K562 (cell line): ENCODE data around the gene OSBPL7. TPM values are rescaled to one million over a fixed set of nuclear protein-coding genes. Genes with fewer than 3 reads are reported as not detected.
A peak's percentile ranks its signal among the peaks of the same experiment; 100 is the strongest.

Experiments used
- ATAC-seq: fragments of 200-7000 bp; cut with Tn5 transposase; 3 replicates; pipeline ENCODE4 v1.9.1; 2020; ENCODE audit warnings: moderate library complexity
- BruUV-seq: library from RNA; stranded (reverse); fragments of 400-500 nt; replicated peaks from 2 replicates; lab custom pipeline; 2021; lab: Mats Ljungman, UMichigan
- CTCF ChIA-PET: fragments of 300-600 bp; formaldehyde crosslinking; extraction: SDS; loops from one replicate; lab custom pipeline; 2021; ENCODE audit warnings: low intra/inter-chr PET ratio; lab: Yijun Ruan, JAX
- POLR2A ChIA-PET: fragments of 300-600, 350-650 bp; sonication (Branson Sonifier 250); formaldehyde crosslinking; extraction: SDS; loops from one replicate; lab custom pipeline; 2021; ENCODE audit warnings: antibody characterized with exemption, inconsistent platforms; lab: Yijun Ruan, JAX
- DNase-seq, 4 experiments: peaks; one replicate each; pipeline versions ENCODE4 v3.0.0 to v3.0.0-alpha.2; 2011 to 2018; ENCODE audit warnings: low spot score in 3 of 4, mixed read lengths in 3 of 4; ENCODE audit errors: extremely low read depth in 1 of 4
- FAIRE-seq: peaks from 2 replicates; lab custom pipeline; 2011; peaks lifted over from hg19 to GRCh38; lab: Jason Lieb, UNC
- H2AFZ ChIP-seq: 2 replicates; pipeline ENCODE4 v1.6.0; 2011; ENCODE audit warnings: low read depth, low read length, control low read depth, inconsistent platforms
- H3K27ac ChIP-seq: fragments of 200-600 bp; 3 replicates; pipeline ENCODE4 v1.8.0; 2011; ENCODE audit warnings: low read depth, mild to moderate bottlenecking, control low read depth, inconsistent platforms, low read length, moderate library complexity, mixed read lengths; ENCODE audit errors: extremely low read depth
- H3K27me3 ChIP-seq, 2 experiments: fragments of 300-600 bp in 1 of 2; 2 replicates in 1 of 2; 3 replicates in 1 of 2; pipeline versions ENCODE4 v1.6.0 to v1.8.0; 2011; ENCODE audit warnings: inconsistent platforms in 2 of 2, low read length in 2 of 2, mild to moderate bottlenecking in 1 of 2, mixed read lengths in 1 of 2, moderate library complexity in 1 of 2; ENCODE audit not compliant: control insufficient read depth in 2 of 2, insufficient read depth in 2 of 2
- H3K36me3 ChIP-seq: fragments of 300-600 bp; 3 replicates; pipeline ENCODE4 v1.8.0; 2011; ENCODE audit warnings: mild to moderate bottlenecking, low read length, inconsistent platforms; ENCODE audit not compliant: control insufficient read depth, insufficient read depth
- H3K4me1 ChIP-seq, 2 experiments: fragments of 200-600 bp in 1 of 2; replicated peaks in 1 of 2; 2 replicates in 1 of 2; 3 replicates in 1 of 2; pipeline versions ENCODE4 v1.5.1 to v1.8.0; 2011; ENCODE audit warnings: inconsistent platforms in 2 of 2, low read length in 2 of 2, mild to moderate bottlenecking in 1 of 2, mixed read lengths in 1 of 2, moderate library complexity in 1 of 2; ENCODE audit not compliant: control insufficient read depth in 2 of 2, insufficient read depth in 2 of 2
- H3K4me2 ChIP-seq: 2 replicates; pipeline ENCODE4 v1.6.1; 2011; ENCODE audit warnings: low read length, control low read depth, inconsistent platforms, mixed read lengths; ENCODE audit not compliant: insufficient read depth
- H3K4me3 ChIP-seq: fragments of 200-600 bp; sonication (generic), shearing (Covaris generic); 2 replicates; pipeline ENCODE4 v1.5.1; 2016; ENCODE audit warnings: control low read depth, inconsistent platforms
- H3K79me2 ChIP-seq: fragments of 200-600 bp; 3 replicates; pipeline ENCODE4 v1.8.0; 2011; ENCODE audit warnings: low read length, inconsistent platforms; ENCODE audit not compliant: control insufficient read depth, insufficient read depth
- H3K9ac ChIP-seq, 2 experiments: 2 replicates each; pipeline versions ENCODE4 v1.6.0 to v1.6.1; 2011; ENCODE audit warnings: low read depth in 2 of 2, low read length in 2 of 2, control low read depth in 1 of 2, inconsistent platforms in 1 of 2, mild to moderate bottlenecking in 1 of 2, mixed read lengths in 1 of 2; ENCODE audit not compliant: insufficient read depth in 1 of 2
- H3K9me1 ChIP-seq: one replicate; pipeline ENCODE4 v1.6.0; 2011; ENCODE audit warnings: inconsistent platforms, mild to moderate bottlenecking, low read length, moderate library complexity; ENCODE audit not compliant: control insufficient read depth, insufficient read depth
- H3K9me3 ChIP-seq: replicated peaks from 2 replicates; pipeline ENCODE4 v1.5.1; 2011; ENCODE audit warnings: low read depth, low read length, inconsistent platforms; ENCODE audit not compliant: control insufficient read depth, insufficient read depth
- H4K20me1 ChIP-seq: replicated peaks from 2 replicates; pipeline ENCODE4 v1.6.1; 2011; ENCODE audit warnings: low read length, inconsistent platforms, mixed read lengths; ENCODE audit not compliant: control insufficient read depth, insufficient read depth
- FOXM1 ChIP-seq, 2 experiments: fragments of 450-650 bp in 1 of 2; sonication (generic) in 1 of 2; formaldehyde crosslinking in 1 of 2; IDR thresholded peaks; 2 replicates each; pipeline versions ENCODE4 v1.6.1 to v1.9.0; 2017 to 2022; ENCODE audit warnings: low read depth in 2 of 2, mild to moderate bottlenecking in 2 of 2, missing genetic modification reagents in 1 of 2, moderate library complexity in 1 of 2
- HMGN3 ChIP-seq: IDR thresholded peaks from 2 replicates; pipeline ENCODE4 v1.6.1; 2011; ENCODE audit warnings: borderline replicate concordance, low read depth, mild to moderate bottlenecking, mixed read lengths, low read length; ENCODE audit not compliant: insufficient read length; ENCODE audit errors: extremely low read depth
- NCOA1 ChIP-seq: fragments of 450-650 bp; IDR thresholded peaks from 2 replicates; pipeline ENCODE4 v1.6.1; 2016; ENCODE audit warnings: low read depth
- PHF21A ChIP-seq: fragments of 450-650 bp; IDR thresholded peaks from 2 replicates; pipeline ENCODE4 v1.6.1; 2017; ENCODE audit warnings: low read depth, borderline replicate concordance
- PRPF4 ChIP-seq: fragments of 200-400 bp; formaldehyde crosslinking; IDR thresholded peaks from one replicate; pipeline ENCODE4 v1.6.1; 2017; ENCODE audit warnings: low read length, low read depth, mild to moderate bottlenecking; ENCODE audit not compliant: insufficient read depth, poor library complexity, severe bottlenecking
- PURB ChIP-seq: sonication (generic); formaldehyde crosslinking; IDR thresholded peaks from 2 replicates; pipeline ENCODE4 v1.9.0; 2021; ENCODE audit warnings: low read depth, mild to moderate bottlenecking, missing genetic modification reagents
- RCOR1 ChIP-seq, 2 experiments: IDR thresholded peaks; 2 replicates each; pipeline ENCODE4 v1.6.1; 2012; ENCODE audit warnings: low read depth in 2 of 2, low read length in 2 of 2, borderline replicate concordance in 1 of 2, improper control_type of control experiment in 1 of 2
- TARDBP ChIP-seq: fragments of 450-650 bp; IDR thresholded peaks from 2 replicates; pipeline ENCODE4 v1.6.1; 2016
- TBL1XR1 ChIP-seq, 2 experiments: IDR thresholded peaks; 2 replicates each; pipeline ENCODE4 v1.6.1; 2012; ENCODE audit warnings: improper control_type of control experiment in 2 of 2, low read length in 2 of 2, mild to moderate bottlenecking in 1 of 2
- ZNF124 ChIP-seq: sonication (generic); formaldehyde crosslinking; IDR thresholded peaks from 2 replicates; pipeline ENCODE4 v1.8.1; 2022; ENCODE audit warnings: missing genetic modification reagents
- ZNF3 ChIP-seq: fragments of 250-450 bp; sonication (Bioruptor Pico); IDR thresholded peaks from 2 replicates; pipeline ENCODE4 v1.5.0; 2021; ENCODE audit warnings: mild to moderate bottlenecking, moderate library complexity
- ZNF699 ChIP-seq: fragments of 250-450 bp; sonication (Bioruptor Pico); IDR thresholded peaks from 2 replicates; pipeline ENCODE4 v1.8.0; 2021; ENCODE audit warnings: mild to moderate bottlenecking, moderate library complexity; ENCODE audit not compliant: insufficient replicate concordance
- WGBS: fragments of 100-300 bp; shearing (Covaris generic); methylation state at CpG from one replicate; pipeline ENCODE4 v1.1.6; 2016; ENCODE audit warnings: low coverage, mixed read lengths; ENCODE audit not compliant: insufficient coverage; ENCODE audit errors: missing lambda C conversion rate; 5-methylcytosine and 5-hydroxymethylcytosine counted together
- in situ Hi-C: fragments of 300-500 bp; cut with MboI; formaldehyde crosslinking; loops from 4 replicates; pipeline ENCODE4 v1.15.0; 2018; ENCODE audit warnings: inconsistent platforms, mixed read lengths
- intact Hi-C: fragments of 100-400 bp; cut with micrococcal nuclease; formaldehyde crosslinking; loops from 2 replicates; pipeline ENCODE4 v1.14.2; 2022
- polyA plus RNA-seq, 8 experiments: library from polyadenylated mRNA; depleted of rRNA in 4 of 8; stranded (reverse) in 5 of 8; unstranded in 3 of 8; fragments of >200 nt; fragmentation: Nextera tagmentation in 2 of 8; fragmentation: Illumina TruSeq in 1 of 8; extraction: Ambion mirVana in 2 of 8; extraction: Trizol in 1 of 8; gene quantifications; 2 replicates each; pipeline versions ENCODE4 v1.2.1 to v1.2.3, GENCODE V29; 2011 to 2014; ENCODE audit warnings: inconsistent platforms in 1 of 8, missing spikeins in 1 of 8
- total RNA-seq, 7 experiments: library from RNA; depleted of rRNA in 6 of 7; stranded (reverse); fragments of >200 nt in 6 of 7; fragmentation: Illumina TruSeq in 2 of 7; extraction: Trizol in 2 of 7; gene quantifications; 2 replicates each; pipeline versions ENCODE4 v1.2.1 to v1.2.3, GENCODE V29; 2011 to 2021; ENCODE audit warnings: low replicate concordance in 1 of 7
- TF ChIP-seq, protein P1 (sequence below): sonication (generic); formaldehyde crosslinking; IDR thresholded peaks from 2 replicates; pipeline ENCODE4 v1.8.0; 2022; ENCODE audit warnings: mild to moderate bottlenecking, missing genetic modification reagents

OSBPL7 gene
- total and polyA plus RNA-seq, 9 of the 15 experiments (the other 6 are each of a cell fraction or from before 2014, with no cell fraction given) = 0.32 to 11.9 (median 5.8) TPM

- TF ChIP-seq RCOR1 (IDR thresholded peaks at IDR 0.05; ENCODE audit: borderline replicate concordance in 1 of 2, low read depth in 2 of 2, low read length in 2 of 2) = peak in 1 of 2 experiments; percentile 75; a peak in 2 of 4 replicates
These were observed 35.2 kb upstream of the OSBPL7 start (continued) for GRCh38 chr17:47856830-47857229.

DNA sequence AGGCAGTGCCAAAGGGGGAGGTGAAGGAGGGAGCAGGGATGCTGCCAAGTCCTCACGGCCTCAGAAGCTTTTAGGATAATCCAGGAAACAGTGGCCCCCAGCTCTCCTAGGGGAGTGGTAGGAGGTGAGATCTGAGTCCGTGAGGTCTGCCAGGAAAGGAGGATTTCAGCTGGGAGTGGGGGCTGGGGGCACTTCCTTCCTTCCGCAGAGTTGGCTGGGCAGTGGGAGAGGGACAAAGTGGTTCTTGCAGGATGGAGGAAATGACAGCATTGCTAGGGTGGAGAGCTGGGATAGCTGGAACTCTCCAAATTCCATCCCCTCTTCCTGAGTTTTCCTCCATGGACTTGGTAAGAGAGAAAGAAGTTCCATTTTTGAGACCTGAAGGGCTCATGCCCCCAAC is 34.1 kb upstream of the OSBPL7 start:
- ChIA-PET CTCF (no interaction called here), POLR2A (interaction anchor here (0.6 to 1.7 kb wide), 7 partner anchors 10 to 115 kb away, joined by 3 to 5 read pairs (median 4); partner anchors contain the start of genes SCRN2 and SP2)
- Histone ChIP-seq H3K9me1 (no peaks in the 10 kb centered on the region), H3K79me2 (peaks cover 1% of the 10 kb centered on the region; the same call in 2 of the 3 replicates), H3K27ac (no peak overlapping the region), H3K36me3 (no peaks in the 10 kb centered on the region), H3K4me3 (no peak overlapping the region), H3K9ac (no peak overlapping the region), H3K4me1 (peaks cover 21 to 25% of the 10 kb centered on the region in 2 experiments), H3K4me2 (no peak overlapping the region), H3K27me3 (peaks cover 0 to 2% of the 10 kb centered on the region in 2 experiments; a peak in 1 of 5 replicates), H3K9me3 (no peaks in the 10 kb centered on the region), H4K20me1 (no peaks in the 10 kb centered on the region), H2AFZ (no peak overlapping the region)
- ATAC-seq (no peak), FAIRE-seq (no peak), DNase-seq (no peak)
- WGBS = 25% methylated on average over 3 of the region's 3 CpGs
- TF ChIP-seq, protein P1, sequence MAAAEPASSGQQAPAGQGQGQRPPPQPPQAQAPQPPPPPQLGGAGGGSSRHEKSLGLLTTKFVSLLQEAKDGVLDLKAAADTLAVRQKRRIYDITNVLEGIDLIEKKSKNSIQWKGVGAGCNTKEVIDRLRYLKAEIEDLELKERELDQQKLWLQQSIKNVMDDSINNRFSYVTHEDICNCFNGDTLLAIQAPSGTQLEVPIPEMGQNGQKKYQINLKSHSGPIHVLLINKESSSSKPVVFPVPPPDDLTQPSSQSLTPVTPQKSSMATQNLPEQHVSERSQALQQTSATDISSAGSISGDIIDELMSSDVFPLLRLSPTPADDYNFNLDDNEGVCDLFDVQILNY (CRISPR knock-in tag) = no peak
- TF ChIP-seq TBL1XR1 (IDR thresholded peaks at IDR 0.05; ENCODE audit: low read length in 2 of 2) (no peak), ZNF124 (no peak), TARDBP (no peak), FOXM1 (IDR thresholded peaks at IDR 0.05; ENCODE audit: low read depth) (no peak), FOXM1 (CRISPR knock-in tag; IDR thresholded peaks at IDR 0.05; ENCODE audit: low read depth) (no peak), ZNF699 (no peak), NCOA1 (no peak), PRPF4 (no peak), HMGN3 (no peak), PHF21A (no peak), PURB (CRISPR knock-in tag) (no peak), ZNF3 (CRISPR knock-in tag) (no peak)
- in situ Hi-C loops (no loop called here), intact Hi-C loops (no loop called here)
- BruUV-seq = no TSS peak
